Neuronal stem cell (in vitro differentiated cells): ENCODE measurements around the gene EMSY.

Source experiments
- DNase-seq: peaks from one replicate; pipeline ENCODE4 v3.0.0-alpha.2; 2013; ENCODE audit warnings: low spot score
- H2AFZ ChIP-seq: one replicate; pipeline ENCODE4 v1.6.1; 2013; ENCODE audit warnings: mild to moderate bottlenecking, low read length, inconsistent platforms
- H2AK5ac ChIP-seq: 2 replicates; pipeline ENCODE4 v1.6.1; 2013; ENCODE audit warnings: low read depth, mild to moderate bottlenecking, inconsistent platforms, low read length, moderate library complexity, mixed read lengths
- H2BK120ac ChIP-seq: 2 replicates; pipeline ENCODE4 v1.6.1; 2013; ENCODE audit warnings: low read depth, mild to moderate bottlenecking, inconsistent platforms, low read length, moderate library complexity, mixed read lengths
- H2BK12ac ChIP-seq: one replicate; pipeline ENCODE4 v1.6.1; 2013; ENCODE audit warnings: low read length, inconsistent platforms
- H2BK15ac ChIP-seq: 2 replicates; pipeline ENCODE4 v1.6.1; 2013; ENCODE audit warnings: mild to moderate bottlenecking, low read length, inconsistent platforms, mixed read lengths
- H2BK5ac ChIP-seq: one replicate; pipeline ENCODE4 v1.6.1; 2013; ENCODE audit warnings: inconsistent platforms, mild to moderate bottlenecking, low read length, moderate library complexity
- H3K14ac ChIP-seq: one replicate; pipeline ENCODE4 v1.6.1; 2013; ENCODE audit warnings: low read length, inconsistent platforms
- H3K18ac ChIP-seq: 2 replicates; pipeline ENCODE4 v1.6.1; 2013; ENCODE audit warnings: low read length, inconsistent platforms
- H3K23ac ChIP-seq: 2 replicates; pipeline ENCODE4 v1.6.1; 2013; ENCODE audit warnings: low read depth, mild to moderate bottlenecking, mixed read lengths, low read length, inconsistent platforms; ENCODE audit not compliant: poor library complexity
- H3K27ac ChIP-seq: replicated peaks from 3 replicates; pipeline ENCODE4 v1.5.1; 2013; ENCODE audit warnings: low read length, inconsistent platforms
- H3K27me3 ChIP-seq, 3 experiments: 2 replicates each; pipeline ENCODE4 v1.6.1; 2013; ENCODE audit warnings: low read length in 3 of 3, mild to moderate bottlenecking in 2 of 3, inconsistent platforms in 1 of 3, low read depth in 1 of 3, mixed read lengths in 1 of 3, moderate library complexity in 1 of 3; ENCODE audit not compliant: control insufficient read depth in 3 of 3, insufficient read depth in 3 of 3
- H3K36me3 ChIP-seq, 2 donors: replicated peaks in 1 of 2; 2 replicates each; pipeline ENCODE4 v1.6.1; 2013; ENCODE audit warnings: low read length in 2 of 2; ENCODE audit not compliant: control insufficient read depth in 2 of 2, insufficient read depth in 2 of 2
- H3K4ac ChIP-seq: 2 replicates; pipeline ENCODE4 v1.6.1; 2013; ENCODE audit warnings: inconsistent platforms, mild to moderate bottlenecking, low read length, moderate library complexity
- H3K4me1 ChIP-seq, 2 donors: 1 replicate in 1 of 2; 2 replicates in 1 of 2; pipeline ENCODE4 v1.6.1; 2013; ENCODE audit warnings: low read length in 2 of 2, low read depth in 1 of 2; ENCODE audit not compliant: control insufficient read depth in 2 of 2, insufficient read depth in 1 of 2
- H3K4me2 ChIP-seq: one replicate; pipeline ENCODE4 v1.6.1; 2013; ENCODE audit warnings: mild to moderate bottlenecking, low read length, inconsistent platforms; ENCODE audit not compliant: insufficient read depth, poor library complexity, severe bottlenecking
- H3K4me3 ChIP-seq, 2 donors: 2 replicates each; pipeline ENCODE4 v1.5.1; 2013; ENCODE audit warnings: low read length in 2 of 2, mild to moderate bottlenecking in 2 of 2, inconsistent platforms in 1 of 2, moderate library complexity in 1 of 2
- H3K79me1 ChIP-seq: one replicate; pipeline ENCODE4 v1.6.1; 2013; ENCODE audit warnings: low read depth, mild to moderate bottlenecking, inconsistent platforms, low read length, moderate library complexity
- H3K9ac ChIP-seq: one replicate; pipeline ENCODE4 v1.6.1; 2013; ENCODE audit warnings: mild to moderate bottlenecking, low read depth, low read length, inconsistent platforms; ENCODE audit not compliant: poor library complexity
- H3K9me3 ChIP-seq, 2 donors: replicated peaks in 1 of 2; 2 replicates each; pipeline versions ENCODE3 to v1.6.1; 2013; ENCODE audit warnings: low read length in 2 of 2, mild to moderate bottlenecking in 2 of 2, inconsistent platforms in 1 of 2, low read depth in 1 of 2, mixed read lengths in 1 of 2, moderate library complexity in 1 of 2; ENCODE audit not compliant: control insufficient read depth in 2 of 2, insufficient read depth in 1 of 2
- H4K8ac ChIP-seq: one replicate; pipeline ENCODE4 v1.6.1; 2013; ENCODE audit warnings: low read depth, mild to moderate bottlenecking, inconsistent platforms, low read length, moderate library complexity
- H4K91ac ChIP-seq: one replicate; pipeline ENCODE4 v1.6.1; 2013; ENCODE audit warnings: low read length, low read depth, mild to moderate bottlenecking, inconsistent platforms; ENCODE audit not compliant: poor library complexity
- WGBS, 2 donors: extraction: QIAGEN DNeasy Blood & Tissue Kit; methylation state at CpG; one replicate each; pipeline ENCODE4 v1.1.7; 2013; ENCODE audit warnings: missing lambda C conversion rate in 2 of 2, mixed read lengths in 1 of 2; ENCODE audit not compliant: insufficient read length in 2 of 2, insufficient replicate concordance in 1 of 2; ENCODE audit errors: extremely low coverage in 2 of 2; 5-methylcytosine and 5-hydroxymethylcytosine counted together

EMSY gene

GRCh38 chr11:76462317-76462716, 17.5 kb downstream of the EMSY start:
- no peak for DNase-seq
- H3K9ac ChIP-seq = no peak overlapping the region
- H2BK12ac ChIP-seq = no peak overlapping the region
- H3K14ac ChIP-seq = no peak overlapping the region
- H4K8ac ChIP-seq = no peak overlapping the region
- no peak overlapping the region for H3K4me3 ChIP-seq
- peaks cover 11 to 91% of the 10 kb centered on the region in 2 donors for H3K36me3 ChIP-seq
- no peak overlapping the region for H3K27ac ChIP-seq
- no peak overlapping the region for H3K23ac ChIP-seq
- no peak overlapping the region for H2BK5ac ChIP-seq
- H2AFZ ChIP-seq = no peak overlapping the region
- peaks cover 0 to 4% of the 10 kb centered on the region in 2 donors for H3K4me1 ChIP-seq
- peaks cover 0 to 6% of the 10 kb centered on the region in 2 donors for H3K9me3 ChIP-seq
- H3K4me2 ChIP-seq = no peak overlapping the region
- H3K27me3 ChIP-seq = no peaks in the 10 kb centered on the region
- peaks cover 5% of the 10 kb centered on the region for H3K79me1 ChIP-seq
- H3K4ac ChIP-seq = no peak overlapping the region
- H4K91ac ChIP-seq = no peak overlapping the region
- H2BK120ac ChIP-seq = no peak overlapping the region
- no peak overlapping the region for H2BK15ac ChIP-seq
- no peak overlapping the region for H2AK5ac ChIP-seq
- H3K18ac ChIP-seq = no peak overlapping the region

- Histone ChIP-seq H3K4me2 (no peak overlapping the region), H3K79me1 (peaks cover 3% of the 10 kb centered on the region), H2AK5ac (no peak overlapping the region), H3K9ac (no peak overlapping the region), H3K9me3 (peaks cover 0 to 6% of the 10 kb centered on the region in 2 donors), H3K18ac (no peak overlapping the region), H3K27me3 (no peaks in the 10 kb centered on the region), H3K36me3 (peaks cover 4 to 87% of the 10 kb centered on the region in 2 donors), H3K4ac (no peak overlapping the region), H2BK120ac (no peak overlapping the region), H2BK12ac (no peak overlapping the region), H3K23ac (no peak overlapping the region), H2AFZ (no peak overlapping the region), H2BK5ac (no peak overlapping the region), H4K8ac (no peak overlapping the region), H3K4me1 (peaks cover 0 to 3% of the 10 kb centered on the region in 2 donors), H3K27ac (no peak overlapping the region), H2BK15ac (no peak overlapping the region), H3K14ac (no peak overlapping the region), H4K91ac (no peak overlapping the region), H3K4me3 (no peak overlapping the region)
- whole genome bisulfite sequencing, 2 donors = no CpG with 5 or more reads among the region's 4 CpGs
- DNase-seq = no peak
These were observed 20.9 kb downstream of the EMSY start for GRCh38 chr11:76465701-76466100.

- Histone ChIP-seq H2BK5ac (no peak overlapping the region), H3K23ac (no peak overlapping the region), H2AK5ac (no peak overlapping the region), H3K36me3 (peaks cover 4 to 87% of the 10 kb centered on the region in 2 donors), H3K18ac (no peak overlapping the region), H3K14ac (no peak overlapping the region), H4K8ac (no peak overlapping the region), H3K4ac (no peak overlapping the region), H2BK120ac (no peak overlapping the region), H3K79me1 (peaks cover 1% of the 10 kb centered on the region), H3K9ac (no peak overlapping the region), H2BK12ac (no peak overlapping the region), H2AFZ (no peak overlapping the region), H3K4me2 (no peak overlapping the region), H3K4me3 (no peak overlapping the region), H3K4me1 (peaks cover 0 to 3% of the 10 kb centered on the region in 2 donors), H3K27me3 (no peaks in the 10 kb centered on the region), H2BK15ac (no peak overlapping the region), H3K9me3 (no peaks in the 10 kb centered on the region), H3K27ac (no peak overlapping the region), H4K91ac (no peak overlapping the region)
- no peak for DNase-seq
These were observed 21.8 kb downstream of the EMSY start for GRCh38 chr11:76466666-76467065.

- no peaks in the 10 kb centered on the region for H3K27me3 ChIP-seq
- H3K4me2 ChIP-seq = no peak overlapping the region
- no peak overlapping the region for H3K27ac ChIP-seq
- no peak overlapping the region for H2AFZ ChIP-seq
- H3K4me3 ChIP-seq = no peak overlapping the region
- H2AK5ac ChIP-seq = no peak overlapping the region
- H2BK120ac ChIP-seq = no peak overlapping the region
- no peak overlapping the region for H3K9ac ChIP-seq
- H3K4ac ChIP-seq = no peak overlapping the region
- H3K79me1 ChIP-seq = peaks cover 2% of the 10 kb centered on the region
- H2BK5ac ChIP-seq = no peak overlapping the region
- no peak overlapping the region for H4K8ac ChIP-seq
- H3K4me1 ChIP-seq = peaks cover 0 to 3% of the 10 kb centered on the region in 2 donors
- no peak overlapping the region for H4K91ac ChIP-seq
- peaks cover 7 to 96% of the 10 kb centered on the region in 2 donors for H3K36me3 ChIP-seq
- DNase-seq = no peak
- H3K23ac ChIP-seq = no peak overlapping the region
- no peaks in the 10 kb centered on the region for H3K9me3 ChIP-seq
- no peak overlapping the region for H2BK15ac ChIP-seq
- H2BK12ac ChIP-seq = no peak overlapping the region
- no peak overlapping the region for H3K14ac ChIP-seq
- no peak overlapping the region for H3K18ac ChIP-seq
These were observed 24.3 kb downstream of the EMSY start for GRCh38 chr11:76469141-76469540.
